HuH-7.5 (cell line): Measurements from ENCODE around the gene FATE1.

Experiments used
- DNase-seq: peaks from one replicate; pipeline ENCODE4 v3.0.0; 2011; ENCODE audit warnings: low spot score

Gene FATE1

DNA sequence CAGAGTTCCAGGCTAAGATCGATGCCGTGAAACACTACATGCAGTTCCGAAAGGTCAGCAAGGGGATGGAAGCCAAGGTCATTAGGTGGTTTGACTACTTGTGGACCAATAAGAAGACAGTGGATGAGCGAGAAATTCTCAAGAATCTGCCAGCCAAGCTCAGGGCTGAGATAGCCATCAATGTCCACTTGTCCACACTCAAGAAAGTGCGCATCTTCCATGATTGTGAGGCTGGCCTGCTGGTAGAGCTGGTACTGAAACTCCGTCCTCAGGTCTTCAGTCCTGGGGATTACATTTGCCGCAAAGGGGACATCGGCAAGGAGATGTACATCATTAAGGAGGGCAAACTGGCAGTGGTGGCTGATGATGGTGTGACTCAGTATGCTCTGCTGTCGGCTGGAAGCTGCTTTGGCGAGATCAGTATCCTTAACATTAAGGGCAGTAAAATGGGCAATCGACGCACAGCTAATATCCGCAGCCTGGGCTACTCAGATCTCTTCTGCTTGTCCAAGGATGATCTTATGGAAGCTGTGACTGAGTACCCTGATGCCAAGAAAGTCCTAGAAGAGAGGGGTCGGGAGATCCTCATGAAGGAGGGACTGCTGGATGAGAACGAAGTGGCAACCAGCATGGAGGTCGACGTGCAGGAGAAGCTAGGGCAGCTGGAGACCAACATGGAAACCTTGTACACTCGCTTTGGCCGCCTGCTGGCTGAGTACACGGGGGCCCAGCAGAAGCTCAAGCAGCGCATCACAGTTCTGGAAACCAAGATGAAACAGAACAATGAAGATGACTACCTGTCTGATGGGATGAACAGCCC lies 28.0 kb downstream of the FATE1 start:
- no peak for DNase-seq

GRCh38 chrX:151745651-151746050 lies 29.8 kb downstream of the FATE1 start:
- no peak for DNase-seq

- DNase-seq = no peak
These were observed 30.7 kb downstream of the FATE1 start for GRCh38 chrX:151746502-151746901.

- DNase-seq = no peak
These were observed 34.7 kb downstream of the FATE1 start for GRCh38 chrX:151750511-151750910.

DNA sequence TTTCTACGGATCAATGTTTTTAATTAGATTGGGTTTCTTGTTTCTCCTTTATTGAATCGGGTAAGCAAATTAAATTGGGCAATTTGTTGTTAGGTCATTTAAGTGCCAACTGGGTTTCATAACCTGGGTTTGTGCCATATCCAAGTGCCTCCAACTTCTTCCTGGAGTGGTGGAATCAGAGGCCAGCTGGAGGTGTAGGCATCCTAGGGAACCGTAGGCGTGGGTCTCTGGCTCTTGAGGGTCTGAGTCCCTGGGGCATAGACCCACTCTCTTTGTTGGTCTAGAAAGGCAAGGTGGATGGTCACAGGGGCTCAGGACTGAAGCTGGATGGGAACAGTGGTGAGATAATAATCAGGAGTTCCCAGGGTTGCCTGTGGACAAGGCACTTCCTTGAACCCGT lies 37.0 kb downstream of the FATE1 start:
- no peak for DNase-seq

GRCh38 chrX:151753313-151754046 lies 37.6 kb downstream of the FATE1 start:
- DNase-seq = peak; percentile 22

- no peak for DNase-seq
These were observed 38.2 kb downstream of the FATE1 start for GRCh38 chrX:151754047-151754429.

DNA sequence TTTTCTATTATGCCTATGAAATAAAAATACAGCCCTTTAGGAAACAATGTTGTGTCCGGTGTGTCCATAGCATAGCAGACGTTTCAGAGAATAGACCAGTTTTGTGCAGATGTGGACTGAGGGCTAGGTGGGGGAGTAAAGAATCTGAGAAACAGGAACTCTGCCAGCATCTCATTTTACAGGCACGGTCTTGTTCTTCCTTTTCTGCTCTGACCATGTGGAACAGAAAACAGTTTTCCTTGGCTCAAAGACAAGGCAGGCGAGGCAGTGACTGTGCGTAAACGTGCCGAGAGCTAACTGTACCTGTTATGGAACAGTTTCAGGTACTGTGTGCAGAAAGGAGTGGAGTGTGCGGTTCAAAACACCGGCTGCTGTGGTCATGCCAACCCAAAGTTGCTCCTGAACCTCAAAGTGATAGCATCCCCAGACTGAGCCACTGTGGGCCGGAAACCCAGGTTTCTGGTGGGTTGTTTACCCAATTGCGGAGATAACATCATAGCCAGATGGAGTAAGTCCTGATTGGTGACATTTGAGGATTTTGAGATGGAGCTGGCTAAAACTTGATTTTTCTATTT lies 38.9 kb downstream of the FATE1 start:
- no peak for DNase-seq

GRCh38 chrX:151759041-151759708 lies 43.3 kb downstream of the FATE1 start:
- no peak for DNase-seq

DNA sequence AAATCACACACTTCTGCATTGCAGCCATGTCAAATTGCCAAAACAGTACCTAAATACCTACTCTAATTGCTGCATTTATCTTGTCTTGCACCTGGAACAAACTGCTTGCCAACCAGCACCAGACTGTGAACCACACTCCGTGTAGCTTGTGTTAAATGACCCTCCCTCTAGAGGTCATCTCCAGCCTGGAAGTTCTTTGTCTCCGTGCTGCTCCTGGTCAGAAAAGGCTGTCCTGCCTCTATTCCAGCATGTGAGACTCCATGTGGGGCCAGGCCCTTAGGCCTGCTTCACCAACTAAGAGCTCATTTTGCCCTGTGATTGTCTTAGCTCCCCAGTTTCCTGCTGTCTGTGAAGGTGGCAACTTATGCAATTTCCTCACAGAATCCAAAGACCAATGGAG lies 47.0 kb downstream of the FATE1 start:
- no peak for DNase-seq

DNA sequence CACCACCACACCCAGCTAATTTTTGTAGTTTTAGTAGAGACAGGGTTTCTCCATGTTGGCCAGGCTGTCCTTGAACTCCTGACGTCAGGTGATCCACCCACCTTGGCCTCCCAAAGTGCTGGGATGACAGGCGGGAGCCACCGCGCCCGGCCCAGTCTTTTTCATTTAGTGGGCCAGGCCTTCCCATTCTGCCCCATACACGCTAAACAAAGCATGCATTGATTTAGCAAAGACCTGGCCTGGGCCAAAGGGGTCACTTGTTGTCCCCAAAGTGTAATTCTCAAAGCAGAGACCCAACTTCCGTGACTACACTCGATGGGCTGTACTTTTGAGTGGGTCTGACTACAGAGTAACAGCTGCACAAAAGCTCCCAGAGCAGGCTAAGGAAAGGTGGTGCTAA lies 47.9 kb downstream of the FATE1 start:
- no peak for DNase-seq

DNA sequence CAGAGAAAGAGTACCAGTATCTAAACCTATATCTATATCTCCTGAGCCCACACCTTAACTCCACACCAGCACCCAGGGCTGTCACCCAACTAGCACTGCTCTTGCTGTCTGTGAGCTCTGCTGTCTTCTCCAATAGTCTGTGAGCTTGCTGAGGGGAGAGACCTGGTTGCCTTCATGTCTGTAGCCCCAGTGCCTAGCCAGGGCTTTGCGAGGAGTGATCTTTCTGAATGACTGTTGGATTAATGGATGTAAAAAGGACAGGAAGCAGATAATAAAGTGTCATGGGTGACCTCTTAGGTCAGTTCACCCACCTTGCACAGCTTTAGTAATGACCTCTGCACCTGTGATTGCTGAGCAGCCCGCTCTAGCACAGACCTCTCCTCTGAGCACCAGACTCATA lies 49.2 kb downstream of the FATE1 start:
- no peak for DNase-seq

- no peak for DNase-seq
These were observed 55.9 kb downstream of the FATE1 start for GRCh38 chrX:151771726-151772125.
